ENCODE data around the gene USP30.
A peak's percentile ranks its signal among the peaks of the same experiment; 100 is the strongest.
"Not testable (repeated sequence)": the region's sequence is repeated elsewhere in the genome, so short reads cannot be mapped to it uniquely, and the experiment has no call there.

The USP30 gene

GRCh38 chr12:109053382-109054123, 1.2 kb downstream of the USP30 start:
- no peak for DNase-seq

GRCh38 chr12:109054124-109054513, 1.7 kb downstream of the USP30 start:
- not testable (repeated sequence) for DNase-seq

- DNase-seq: no peak
Measured at GRCh38 chr12:109054520-109054919, 2.1 kb downstream of the USP30 start.

DNA sequence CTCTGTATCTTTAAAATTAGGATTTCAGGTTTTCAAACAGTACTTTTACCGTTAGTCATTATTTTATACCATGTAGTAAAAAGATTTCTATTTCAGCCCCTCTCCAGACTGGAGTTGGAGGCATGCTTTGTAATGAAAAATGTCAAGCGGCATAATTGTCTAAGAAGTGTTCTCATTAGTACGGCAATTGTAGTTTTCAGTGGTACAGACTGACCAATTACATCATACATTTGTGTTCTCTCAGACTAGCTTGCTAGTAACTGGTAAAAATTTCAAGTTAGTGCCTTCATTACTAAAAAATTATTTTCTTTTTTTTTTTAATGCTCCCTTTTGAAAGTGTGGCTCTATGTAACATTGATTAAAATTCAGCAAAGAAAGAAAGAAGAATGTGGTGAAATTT, 4.5 kb downstream of the USP30 start:
- no peak for DNase-seq

GRCh38 chr12:109057376-109057775, 5.0 kb downstream of the USP30 start:
- no peak for DNase-seq

DNA sequence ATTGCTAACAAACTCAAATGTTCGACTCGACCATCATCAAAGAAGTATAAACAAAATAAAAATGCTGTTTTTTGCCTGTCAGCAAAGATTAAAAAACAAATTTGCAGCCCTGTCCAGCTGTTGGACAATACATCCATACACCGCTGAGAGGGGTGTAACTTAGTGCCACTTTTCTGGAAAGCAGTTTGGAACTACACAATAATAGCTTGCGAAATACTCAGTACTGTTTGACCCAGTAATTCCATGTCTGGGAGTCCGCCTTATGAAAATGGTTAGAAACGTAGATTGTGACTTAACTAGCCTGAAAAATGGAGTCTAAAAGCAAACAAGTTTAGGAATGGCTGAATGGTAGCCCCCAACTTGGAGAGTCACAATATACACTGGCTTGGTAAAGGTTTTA, 6.4 kb downstream of the USP30 start:
- no peak for DNase-seq

DNA sequence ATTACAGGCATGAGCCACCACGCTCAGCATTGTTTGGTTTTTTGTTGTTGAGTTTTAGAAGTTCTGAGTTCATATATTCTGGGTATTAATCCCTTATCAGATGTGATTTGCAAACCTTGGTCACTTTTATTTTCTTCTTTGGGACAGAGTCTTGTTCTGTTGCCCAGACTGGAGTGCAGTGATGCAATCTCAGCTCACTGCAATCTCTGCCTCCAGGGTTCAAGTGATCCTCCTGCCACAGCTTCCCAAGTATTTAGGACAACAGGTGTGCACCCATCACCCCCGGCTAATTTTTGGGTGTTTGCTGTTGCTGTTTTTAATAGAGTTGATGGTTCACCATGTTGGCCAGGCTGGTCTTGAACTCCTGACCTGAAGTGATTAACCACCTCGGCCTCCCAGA, 11.8 kb downstream of the USP30 start:
- DNase-seq: no peak

DNA sequence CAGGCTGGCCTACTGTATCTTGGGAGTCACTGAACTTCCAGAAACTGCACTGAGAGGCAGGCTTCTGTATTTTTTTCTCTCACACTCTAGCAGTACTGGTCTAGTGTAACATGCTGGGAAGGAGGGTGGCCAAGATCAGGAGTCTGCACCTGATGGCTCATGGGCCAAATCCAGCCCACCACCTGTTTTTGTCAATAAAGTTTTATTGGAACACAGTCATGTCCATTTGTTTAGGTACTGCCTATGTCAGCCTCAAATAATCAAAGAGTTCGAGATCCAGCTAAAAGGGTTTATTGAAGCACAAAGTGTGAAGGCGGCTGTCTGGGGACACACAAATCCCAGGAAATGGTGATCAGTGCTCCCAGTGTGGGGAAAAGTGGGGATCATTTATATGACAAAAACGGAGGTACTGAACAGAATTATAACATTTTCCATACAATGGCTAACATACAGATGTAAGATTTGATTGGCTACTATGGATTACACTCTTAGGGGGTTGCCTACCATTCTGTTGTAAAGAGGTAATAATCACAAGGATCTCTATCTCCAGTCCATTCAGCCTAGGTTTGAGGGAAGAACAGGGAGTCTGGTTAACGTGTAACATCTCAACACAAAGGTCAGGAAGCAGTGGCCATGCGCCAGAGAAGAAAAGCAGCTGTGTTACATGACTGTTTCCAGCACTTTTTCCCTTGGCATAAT, 12.9 kb downstream of the USP30 start:
- no peak for DNase-seq

GRCh38 chr12:109065853-109066193, 13.4 kb downstream of the USP30 start:
- DNase-seq: no peak

DNA sequence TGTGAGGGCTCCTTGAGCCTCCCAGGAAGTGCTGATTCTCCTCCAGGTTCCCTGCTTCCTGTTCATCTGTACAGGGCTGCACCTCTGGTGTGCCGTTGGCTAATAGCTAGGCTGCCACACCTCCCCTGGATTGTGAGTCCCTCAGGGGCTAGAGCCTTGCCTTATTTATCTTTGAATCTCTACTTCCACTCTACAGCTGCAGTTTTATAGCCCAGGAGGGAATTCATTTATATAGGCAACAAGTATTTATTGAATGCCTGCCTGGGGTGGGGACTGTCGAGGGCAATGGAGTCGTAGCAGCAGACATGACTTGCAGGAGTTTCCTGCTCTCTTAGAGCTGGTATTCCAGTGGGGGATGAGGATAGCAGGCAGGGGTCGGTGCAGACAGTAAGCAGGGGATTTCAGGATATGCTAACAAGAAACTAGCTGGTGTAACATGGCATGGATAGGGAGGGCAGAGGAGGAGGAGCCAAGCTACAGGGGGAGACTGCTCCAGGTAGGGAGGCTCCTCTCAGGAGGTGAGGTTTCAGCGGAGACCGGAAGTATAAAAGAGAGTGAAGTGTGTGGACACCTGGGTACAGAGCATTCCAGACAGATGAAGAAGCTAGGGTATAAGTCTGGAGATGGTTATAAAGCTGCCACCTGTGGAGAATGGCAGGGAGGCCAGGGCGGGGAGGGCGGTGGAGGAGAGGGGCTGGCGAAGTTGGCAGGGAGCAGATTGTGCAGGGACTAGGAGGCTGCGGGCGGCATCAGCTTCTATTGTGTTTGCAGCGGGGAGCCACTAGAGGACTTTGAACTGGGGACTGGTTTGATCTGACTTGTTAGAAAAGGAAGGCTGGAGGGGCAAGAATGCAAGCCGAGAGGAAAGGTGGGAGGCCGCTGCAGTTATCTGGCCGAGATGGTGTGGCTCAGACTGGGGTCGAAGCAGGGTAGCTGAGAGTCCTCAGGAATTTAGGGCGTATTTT, 17.2 kb downstream of the USP30 start:
- no peak for DNase-seq

DNA sequence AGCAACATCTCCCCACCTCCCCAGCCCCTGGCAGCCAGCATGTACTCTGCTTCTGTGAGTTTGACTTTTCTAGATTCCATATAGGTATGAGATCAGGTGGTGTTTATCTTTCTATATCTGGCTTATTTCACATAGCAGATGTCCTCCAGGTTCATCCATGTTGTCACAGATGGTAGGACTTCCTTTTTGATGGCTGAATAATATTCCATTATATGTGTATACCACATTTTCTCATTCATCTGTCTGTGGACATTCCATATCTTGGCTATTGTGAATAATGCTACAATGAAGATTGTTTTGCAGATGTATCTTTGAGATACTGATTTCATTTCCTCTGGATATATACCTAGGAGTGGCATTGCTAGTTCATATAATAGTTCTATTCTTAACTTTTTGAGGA, 22.5 kb downstream of the USP30 start:
- DNase-seq: no peak

GRCh38 chr12:109082751-109083150, 30.4 kb downstream of the USP30 start:
- DNase-seq: no peak

GRCh38 chr12:109084425-109084824, 32.0 kb downstream of the USP30 start:
- no peak for DNase-seq

DNA sequence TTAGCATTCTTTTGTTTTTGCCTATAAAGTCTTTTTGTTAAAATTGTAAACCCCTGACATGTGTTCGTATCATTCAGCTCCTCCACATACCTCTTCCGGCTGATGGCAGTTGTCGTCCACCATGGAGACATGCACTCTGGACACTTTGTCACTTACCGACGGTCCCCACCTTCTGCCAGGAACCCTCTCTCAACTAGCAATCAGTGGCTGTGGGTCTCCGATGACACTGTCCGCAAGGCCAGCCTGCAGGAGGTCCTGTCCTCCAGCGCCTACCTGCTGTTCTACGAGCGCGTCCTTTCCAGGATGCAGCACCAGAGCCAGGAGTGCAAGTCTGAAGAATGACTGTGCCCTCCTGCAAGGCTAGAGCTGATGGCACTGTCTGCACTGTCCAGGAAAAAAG, 33.2 kb downstream of the USP30 start:
- no peak for DNase-seq

DNA sequence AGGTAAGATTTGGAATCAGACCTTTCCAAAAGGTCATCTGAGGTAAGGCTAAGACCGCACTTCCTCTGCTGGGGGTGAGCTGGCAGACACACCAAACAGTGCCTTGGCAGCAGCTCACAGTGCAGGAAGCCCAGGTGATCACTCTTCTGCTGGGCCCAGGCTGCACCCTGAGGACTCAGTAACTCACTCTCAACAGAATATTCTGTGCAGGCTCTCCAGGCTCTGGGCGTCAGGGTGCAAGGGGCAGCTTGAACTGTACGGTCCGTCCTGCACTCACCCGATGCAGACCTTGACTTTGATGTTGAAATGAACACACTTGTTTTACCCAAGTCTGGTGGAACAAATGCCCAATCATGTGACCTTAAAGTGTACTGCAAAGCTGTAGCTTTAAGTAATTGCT, 34.9 kb downstream of the USP30 start:
- no peak for DNase-seq

GRCh38 chr12:109088818-109089217, 36.4 kb downstream of the USP30 start:
- peak; percentile 13 for DNase-seq

DNA sequence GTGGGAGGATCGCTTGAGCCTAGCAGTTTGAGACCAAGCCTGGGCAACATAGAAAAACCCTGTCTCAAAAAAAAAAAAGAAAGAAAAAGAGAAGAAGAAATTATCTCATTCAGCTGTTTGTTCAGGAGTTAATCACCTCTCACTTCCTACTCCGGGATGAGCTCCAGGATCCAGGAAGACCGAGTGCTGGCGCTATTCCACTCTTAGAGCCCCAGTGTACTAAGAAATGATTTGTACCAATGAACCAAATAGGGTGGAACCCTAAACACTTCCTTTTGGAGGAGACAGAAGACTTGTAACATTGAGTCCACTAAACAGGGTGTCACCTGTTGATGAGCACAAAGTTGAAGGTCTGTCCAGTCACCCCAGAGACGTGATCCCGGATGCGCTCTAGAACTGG, 37.3 kb downstream of the USP30 start:
- DNase-seq: no peak

DNA sequence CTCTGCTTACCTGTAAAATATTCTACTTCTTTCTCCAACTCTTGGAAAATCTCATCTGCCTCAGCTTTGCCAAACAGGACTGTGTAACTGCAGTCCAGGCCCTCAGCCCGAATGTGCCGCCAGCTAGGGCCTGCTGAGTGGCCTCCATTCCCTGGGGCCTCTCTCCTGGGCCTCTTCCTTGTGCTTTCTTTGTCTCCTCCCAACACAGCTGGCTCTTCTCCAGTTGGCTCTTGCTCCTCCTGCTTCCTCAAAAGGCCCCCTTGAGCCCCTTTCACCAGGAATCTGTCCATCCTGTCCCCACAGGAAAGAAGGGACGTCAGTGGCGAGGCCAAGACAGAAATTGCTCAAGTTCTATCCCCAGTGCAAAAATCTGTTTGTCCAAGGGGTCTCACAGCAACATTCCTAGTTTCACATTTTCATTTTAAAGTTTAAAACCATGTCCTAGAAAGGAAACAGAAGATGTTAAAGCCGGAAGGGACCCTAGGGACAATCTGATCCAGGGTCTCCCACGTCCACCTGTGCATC, 40.2 kb downstream of the USP30 start:
- DNase-seq: peak; percentile 13

- peak; percentile 92 for DNase-seq
Measured at GRCh38 chr12:109093022-109093918, 40.9 kb downstream of the USP30 start, which contains the start of gene ALKBH2. ALKBH2 (minus strand) TSS chr12:109093472; CDS start chr12:109092786, 686 bp downstream.

DNA sequence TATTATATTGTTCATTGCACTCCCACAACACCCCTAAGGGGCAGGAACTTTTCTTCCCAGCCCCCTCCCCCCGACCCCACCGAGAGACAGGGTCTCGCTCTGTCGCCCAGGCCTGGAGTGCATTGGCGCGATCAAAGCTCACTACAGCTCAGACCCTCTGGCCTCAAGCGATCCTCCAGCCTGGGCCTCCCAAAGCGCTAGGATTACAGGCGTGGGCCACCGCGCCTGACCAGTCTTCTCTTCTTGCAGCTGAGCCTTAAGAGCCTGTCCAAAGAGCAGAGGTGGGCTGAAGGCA, 44.7 kb downstream of the USP30 start:
- DNase-seq: no peak

DNA sequence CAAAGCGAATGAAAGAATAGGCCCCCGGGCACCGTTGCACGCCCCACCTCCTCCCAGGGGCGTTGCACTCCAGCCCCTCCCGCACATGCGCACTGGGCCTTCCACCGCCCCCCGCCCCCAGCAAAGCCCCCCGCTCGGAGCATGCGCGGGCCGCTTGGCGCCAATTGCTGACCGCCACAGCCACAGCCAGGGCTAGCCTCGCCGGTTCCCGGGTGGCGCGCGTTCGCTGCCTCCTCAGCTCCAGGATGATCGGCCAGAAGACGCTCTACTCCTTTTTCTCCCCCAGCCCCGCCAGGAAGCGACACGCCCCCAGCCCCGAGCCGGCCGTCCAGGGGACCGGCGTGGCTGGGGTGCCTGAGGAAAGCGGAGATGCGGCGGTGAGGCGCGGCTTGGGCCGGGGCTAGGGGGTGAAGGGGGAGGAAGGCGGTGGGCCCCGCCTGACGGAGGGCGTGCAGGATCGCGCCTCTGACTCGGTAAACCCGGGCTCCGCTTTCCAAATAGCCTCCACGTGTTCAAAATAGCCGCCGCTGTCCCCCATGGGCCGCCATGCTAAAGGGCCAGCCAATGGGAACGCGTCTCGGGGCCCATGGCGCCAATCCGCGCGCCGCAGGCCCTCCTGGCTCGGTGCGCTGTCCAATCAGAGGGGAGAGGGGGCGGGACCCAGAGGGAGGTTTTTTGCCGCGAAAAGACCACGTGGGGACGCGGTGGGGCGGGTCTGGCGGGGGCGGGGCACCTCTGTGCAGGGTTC, 45.2 kb downstream of the USP30 start, which contains the start of gene UNG:
Gene UNG (plus strand): TSS at position 163 of the 748 bp plus-strand sequence. CDS start 83 bp downstream, at position 246.
- DNase-seq: peak; percentile 96
